Neural cell (in vitro differentiated cells): ENCODE results near the gene TPI1. TPM values are rescaled to one million over a fixed set of nuclear protein-coding genes. Genes with fewer than 3 reads are reported as not detected.

Experiments
- H2AFZ ChIP-seq: fragments of 200-600, 300-800 bp; sonication (generic), shearing (Covaris generic); 2 replicates; pipeline ENCODE4 v1.6.0; 2014; ENCODE audit warnings: low read depth, mild to moderate bottlenecking, antibody characterized with exemption, low read length, moderate library complexity
- H3F3A ChIP-seq: fragments of 200-600 bp; shearing (Covaris generic); 2 replicates; pipeline ENCODE4 v1.6.1; 2016; ENCODE audit warnings: mild to moderate bottlenecking, moderate library complexity, mixed read lengths, antibody characterized with exemption, low read length; ENCODE audit not compliant: insufficient read depth, poor library complexity, severe bottlenecking
- H3K27ac ChIP-seq: fragments of 200-600, 300-800 bp; sonication (generic), shearing (Covaris generic); 2 replicates; pipeline ENCODE4 v1.5.1; 2014; ENCODE audit warnings: mild to moderate bottlenecking, low read length, moderate library complexity
- H3K27me3 ChIP-seq: fragments of 300-800, 200-600 bp; sonication (generic), shearing (Covaris generic); 2 replicates; pipeline ENCODE4 v1.6.0; 2014; ENCODE audit warnings: mild to moderate bottlenecking, low read depth, low read length, moderate library complexity; ENCODE audit not compliant: insufficient read depth
- H3K36me3 ChIP-seq: fragments of 300-800, 200-600 bp; sonication (generic), shearing (Covaris generic); 2 replicates; pipeline ENCODE4 v1.5.1; 2014; ENCODE audit warnings: mild to moderate bottlenecking, antibody characterized with exemption, low read length, moderate library complexity; ENCODE audit not compliant: insufficient read depth
- H3K4me2 ChIP-seq: fragments of 300-800, 200-600 bp; sonication (generic), shearing (Covaris generic); 2 replicates; pipeline ENCODE4 v1.6.0; 2014; ENCODE audit warnings: mild to moderate bottlenecking, low read length
- H3K4me3 ChIP-seq: fragments of 300-800, 200-600 bp; sonication (generic), shearing (Covaris generic); 2 replicates; pipeline ENCODE4 v1.5.1; 2014; ENCODE audit warnings: mild to moderate bottlenecking, low read length, moderate library complexity
- H3K79me2 ChIP-seq: fragments of 200-600 bp; shearing (Covaris generic); replicated peaks from 2 replicates; pipeline ENCODE4 v1.6.0; 2014; ENCODE audit warnings: mild to moderate bottlenecking, low read length, moderate library complexity; ENCODE audit not compliant: insufficient read depth
- H3K9ac ChIP-seq: fragments of 300-800, 200-600 bp; sonication (generic), shearing (Covaris generic); 2 replicates; pipeline ENCODE4 v1.6.1; 2016; ENCODE audit warnings: mild to moderate bottlenecking, low read length, mixed read lengths
- H3K9me2 ChIP-seq: fragments of 200-600 bp; shearing (Covaris generic); 2 replicates; pipeline ENCODE4 v1.6.1; 2016; ENCODE audit warnings: mild to moderate bottlenecking, low read length, mixed read lengths; ENCODE audit not compliant: insufficient read depth
- H3K9me3 ChIP-seq: fragments of 200-600, 300-800 bp; sonication (generic), shearing (Covaris generic); 2 replicates; pipeline ENCODE4 v1.6.1; 2016; ENCODE audit warnings: mild to moderate bottlenecking, mixed run types, low read length, moderate library complexity, mixed read lengths
- H4K20me1 ChIP-seq: fragments of 200-600 bp; shearing (Covaris generic); 2 replicates; pipeline ENCODE4 v1.6.1; 2016; ENCODE audit warnings: mild to moderate bottlenecking, mixed run types; ENCODE audit not compliant: insufficient read depth
- CTCF ChIP-seq: fragments of 450-650 bp; IDR thresholded peaks from 2 replicates; pipeline ENCODE4 v1.5.1; 2014; ENCODE audit warnings: antibody characterized with exemption, mild to moderate bottlenecking, moderate library complexity; ENCODE audit not compliant: poor library complexity, severe bottlenecking
- EP300 ChIP-seq: fragments of 450-650 bp; conservative IDR thresholded peaks from 2 replicates; pipeline ENCODE4 v1.6.1; 2014; ENCODE audit warnings: antibody characterized with exemption, mild to moderate bottlenecking, moderate library complexity; ENCODE audit not compliant: poor library complexity, severe bottlenecking
- EZH2 ChIP-seq: fragments of 200-600, 300-800 bp; shearing (Covaris generic), sonication (generic); IDR thresholded peaks from 2 replicates; pipeline ENCODE4 v1.6.1; 2014; ENCODE audit warnings: antibody characterized with exemption, low read length, borderline replicate concordance, mild to moderate bottlenecking; ENCODE audit not compliant: insufficient read depth, poor library complexity, severe bottlenecking
- MXI1 ChIP-seq: fragments of 450-650 bp; conservative IDR thresholded peaks from 2 replicates; pipeline ENCODE4 v1.6.1; 2014; ENCODE audit warnings: antibody characterized with exemption, mild to moderate bottlenecking; ENCODE audit not compliant: poor library complexity, severe bottlenecking
- POLR2AphosphoS5 ChIP-seq: IDR thresholded peaks from 2 replicates; pipeline ENCODE4 v1.6.1; 2012
- RAD21 ChIP-seq: fragments of 450-650 bp; conservative IDR thresholded peaks from 2 replicates; pipeline ENCODE4 v1.6.1; 2014; ENCODE audit warnings: antibody characterized with exemption, mild to moderate bottlenecking, moderate library complexity
- REST ChIP-seq: IDR thresholded peaks from 2 replicates; pipeline ENCODE4 v1.6.1; 2012; ENCODE audit warnings: borderline replicate concordance
- SMC3 ChIP-seq: fragments of 450-650 bp; conservative IDR thresholded peaks from 2 replicates; pipeline ENCODE4 v1.6.1; 2014; ENCODE audit warnings: antibody characterized with exemption, mild to moderate bottlenecking, moderate library complexity; ENCODE audit not compliant: poor library complexity
- TAF1 ChIP-seq: IDR thresholded peaks from 2 replicates; pipeline ENCODE4 v1.6.1; 2012; ENCODE audit warnings: low read depth
- polyA plus RNA-seq: library from polyadenylated mRNA; depleted of rRNA; stranded (reverse); fragments of >200 nt; gene quantifications from 2 replicates; pipeline ENCODE4 v1.2.3, GENCODE V29; 2014

Gene TPI1
- polyA plus RNA-seq, 1 donor from 2014 or later: 288 TPM

GRCh38 chr12:6836851-6837250 is 30.5 kb upstream of the TPI1 start:
- no peak overlapping the region for H3K9ac ChIP-seq
- H3K79me2 ChIP-seq: no peaks in the 10 kb centered on the region
- no peak overlapping the region for H3K4me2 ChIP-seq
- no peak overlapping the region for H3K4me3 ChIP-seq
- no peaks in the 10 kb centered on the region for H3F3A ChIP-seq
- no peaks in the 10 kb centered on the region for H3K36me3 ChIP-seq
- H3K27me3 ChIP-seq: no peaks in the 10 kb centered on the region
- H3K27ac ChIP-seq: no peak overlapping the region
- no peaks in the 10 kb centered on the region for H3K9me2 ChIP-seq
- no peaks in the 10 kb centered on the region for H4K20me1 ChIP-seq
- TF ChIP-seq EZH2: no peak
- TF ChIP-seq SMC3: no peak
- no peak for TF ChIP-seq TAF1
- no peak overlapping the region for H2AFZ ChIP-seq
- no peaks in the 10 kb centered on the region for H3K9me3 ChIP-seq

GRCh38 chr12:6837370-6838060 is 29.8 kb upstream of the TPI1 start:
- TF ChIP-seq REST: no peak
- TF ChIP-seq EP300: no peak
- no peak for TF ChIP-seq CTCF
- no peak for TF ChIP-seq TAF1
- no peak for TF ChIP-seq SMC3
- no peak for TF ChIP-seq POLR2AphosphoS5
- no peak for TF ChIP-seq RAD21
- Histone ChIP-seq H3K79me2 (no peaks in the 10 kb centered on the region), H2AFZ (no peak overlapping the region), H3K36me3 (no peaks in the 10 kb centered on the region), H3F3A (no peaks in the 10 kb centered on the region), H3K9ac (no peak overlapping the region), H3K9me3 (no peaks in the 10 kb centered on the region), H3K4me2 (no peak overlapping the region), H4K20me1 (no peaks in the 10 kb centered on the region), H3K27me3 (no peaks in the 10 kb centered on the region), H3K4me3 (no peak overlapping the region), H3K9me2 (no peaks in the 10 kb centered on the region), H3K27ac (no peak overlapping the region)

GRCh38 chr12:6838854-6839253 is 28.5 kb upstream of the TPI1 start:
- no peak overlapping the region for H2AFZ ChIP-seq
- H3K27me3 ChIP-seq: no peaks in the 10 kb centered on the region
- H3K79me2 ChIP-seq: no peaks in the 10 kb centered on the region
- H3K4me2 ChIP-seq: no peak overlapping the region
- TF ChIP-seq TAF1 (no peak), REST (no peak), SMC3 (no peak), EZH2 (no peak), RAD21 (no peak), MXI1 (no peak), POLR2AphosphoS5 (no peak)
- no peaks in the 10 kb centered on the region for H3K9me3 ChIP-seq
- no peak overlapping the region for H3K27ac ChIP-seq
- H3F3A ChIP-seq: no peaks in the 10 kb centered on the region
- H3K4me3 ChIP-seq: no peak overlapping the region
- H3K9ac ChIP-seq: no peak overlapping the region
- no peaks in the 10 kb centered on the region for H3K9me2 ChIP-seq
- no peaks in the 10 kb centered on the region for H3K36me3 ChIP-seq
- H4K20me1 ChIP-seq: no peaks in the 10 kb centered on the region
